ENCODE data around the gene USP26. TPM values are rescaled to one million over a fixed set of nuclear protein-coding genes. Genes with fewer than 3 reads are reported as not detected.
A peak's percentile ranks its signal among the peaks of the same experiment; 100 is the strongest.
"Not testable (repeated sequence)": the region's sequence is repeated elsewhere in the genome, so short reads cannot be mapped to it uniquely, and the experiment has no call there.

USP26 gene
- total RNA-seq, 1 donor from 2014 or later, result not detected

- Histone ChIP-seq H3K4me1 (no peaks in the 10 kb centered on the region), H3K4me3 (no peak overlapping the region), H3K36me3 (no peaks in the 10 kb centered on the region), H3K27me3 (no peaks in the 10 kb centered on the region), H3K27ac (no peak overlapping the region), H3K9me3 (no peaks in the 10 kb centered on the region)
- no peak for TF ChIP-seq CTCF (IDR thresholded peaks at IDR 0.05)
- no peak for DNase-seq (ENCODE audit: low spot score in 2 of 2)
- intact Hi-C loops (cut with DNase I), result loop anchor here (1.0 kb wide), 1 partner anchor 624 kb away; no protein-coding TSS in a partner anchor
Observed at GRCh38 chrX:133046601-133047000, 50.3 kb downstream of the USP26 start.

- peak in 1 of 3 experiments; percentile 30 for TF ChIP-seq CTCF (IDR thresholded peaks at IDR 0.05)
- intact Hi-C loops (cut with DNase I), result loop anchor here (1.0 kb wide), 1 partner anchor 624 kb away; no protein-coding TSS in a partner anchor
- DNase-seq (ENCODE audit: low spot score in 2 of 2), result no peak
Observed at GRCh38 chrX:133045986-133046385, 50.9 kb downstream of the USP26 start.

GRCh38 chrX:133044145-133044786 is 52.6 kb downstream of the USP26 start:
- DNase-seq (ENCODE audit: low spot score in 2 of 2); H3K27ac ChIP-seq; H3K9me3 ChIP-seq; H3K36me3 ChIP-seq; H3K4me1 ChIP-seq; H3K4me3 ChIP-seq; intact Hi-C loops (cut with DNase I); H3K27me3 ChIP-seq: not testable (repeated sequence)

More at GRCh38 chrX:133045986-133046385, 50.9 kb downstream of the USP26 start:
- Histone ChIP-seq H3K27me3 (no peaks in the 10 kb centered on the region), H3K27ac (no peak overlapping the region), H3K4me3 (no peak overlapping the region), H3K4me1 (no peaks in the 10 kb centered on the region), H3K36me3 (no peaks in the 10 kb centered on the region), H3K9me3 (no peaks in the 10 kb centered on the region)

- Histone ChIP-seq H3K4me1 (no peaks in the 10 kb centered on the region), H3K36me3 (no peaks in the 10 kb centered on the region), H3K9me3 (peaks cover 0 to 7% of the 10 kb centered on the region in 2 donors), H3K27me3 (no peaks in the 10 kb centered on the region), H3K27ac (no peak overlapping the region), H3K4me3 (no peak overlapping the region)
- DNase-seq (ENCODE audit: low spot score in 2 of 2), result no peak
- intact Hi-C loops (cut with DNase I), result no loop called here
- no peak for TF ChIP-seq CTCF (IDR thresholded peaks at IDR 0.05)
Observed at GRCh38 chrX:133042260-133042659, 54.6 kb downstream of the USP26 start.

GRCh38 chrX:133033010-133033409 is 63.9 kb downstream of the USP26 start:
- H3K36me3 ChIP-seq, result no peaks in the 10 kb centered on the region
- DNase-seq (ENCODE audit: low spot score in 2 of 2), result no peak
- no peak overlapping the region for H3K27ac ChIP-seq
- H3K4me1 ChIP-seq, result no peaks in the 10 kb centered on the region
- intact Hi-C loops (cut with DNase I), result no loop called here
- H3K9me3 ChIP-seq, result peaks cover 0 to 9% of the 10 kb centered on the region in 2 donors
- H3K27me3 ChIP-seq, result no peaks in the 10 kb centered on the region
- H3K4me3 ChIP-seq, result no peak overlapping the region
- TF ChIP-seq CTCF (IDR thresholded peaks at IDR 0.05), result no peak

- Histone ChIP-seq H3K27me3 (no peaks in the 10 kb centered on the region), H3K36me3 (no peaks in the 10 kb centered on the region), H3K27ac (no peak overlapping the region), H3K4me1 (no peaks in the 10 kb centered on the region), H3K4me3 (no peak overlapping the region), H3K9me3 (no peaks in the 10 kb centered on the region)
- no peak for DNase-seq (ENCODE audit: low spot score in 2 of 2)
- intact Hi-C loops (cut with DNase I), result no loop called here
- no peak for TF ChIP-seq CTCF (IDR thresholded peaks at IDR 0.05)
Observed at GRCh38 chrX:133018229-133018628, 78.7 kb downstream of the USP26 start.

Measured in ascending aorta (tissue), 2 donors.